HepG2 (cell line): ENCODE data around the gene KDM5A. TPM values are rescaled to one million over a fixed set of nuclear protein-coding genes. Genes with fewer than 3 reads are reported as not detected.

Source experiments
- ATAC-seq: fragments of 200-7000 bp; cut with Tn5 transposase; 3 replicates; pipeline ENCODE4 v1.9.1; 2020; ENCODE audit warnings: mild to moderate bottlenecking, moderate library complexity
- BruUV-seq: library from RNA; stranded (reverse); fragments of 400-500 nt; replicated peaks from 2 replicates; lab custom pipeline; 2021; lab: Mats Ljungman, UMichigan
- CTCF ChIA-PET: fragments of 300-600 bp; formaldehyde crosslinking; extraction: SDS; loops from one replicate; lab custom pipeline; 2021; ENCODE audit warnings: low total read pairs, inconsistent platforms, low intra/inter-chr PET ratio; lab: Yijun Ruan, JAX
- POLR2A ChIA-PET: fragments of 350-600 bp; sonication (Branson Sonifier 250); formaldehyde crosslinking; loops from one replicate; lab custom pipeline; 2020; ENCODE audit warnings: antibody characterized with exemption, inconsistent platforms; lab: Yijun Ruan, JAX
- DNase-seq: peaks from one replicate; pipeline ENCODE4 v3.0.0-alpha.2; 2015; ENCODE audit warnings: low spot score
- FAIRE-seq: peaks from 3 replicates; lab custom pipeline; 2011; peaks lifted over from hg19 to GRCh38; lab: Jason Lieb, UNC
- H2AFZ ChIP-seq: one replicate; pipeline ENCODE4 v1.6.1; 2011; ENCODE audit warnings: low read length, inconsistent platforms
- H3K27ac ChIP-seq: fragments of 300-600 bp; 3 replicates; pipeline ENCODE4 v1.8.0; 2011; ENCODE audit warnings: mixed run types, mild to moderate bottlenecking, mixed read lengths, low read length, inconsistent platforms; ENCODE audit not compliant: insufficient read depth; ENCODE audit errors: extremely low read length
- H3K27me3 ChIP-seq, 2 experiments: fragments of 200-600 bp in 1 of 2; 2 replicates in 1 of 2; 3 replicates in 1 of 2; pipeline versions ENCODE4 v1.6.0 to v1.8.0; 2011; ENCODE audit warnings: low read length in 2 of 2, mild to moderate bottlenecking in 2 of 2, moderate library complexity in 2 of 2, inconsistent platforms in 1 of 2; ENCODE audit not compliant: insufficient read depth in 2 of 2, control insufficient read depth in 1 of 2
- H3K36me3 ChIP-seq, 2 experiments: fragments of 200-600 bp in 1 of 2; replicated peaks in 1 of 2; 2 replicates in 1 of 2; 3 replicates in 1 of 2; pipeline versions ENCODE4 v1.5.1 to v1.8.0; 2011; ENCODE audit warnings: low read length in 2 of 2, inconsistent platforms in 1 of 2; ENCODE audit not compliant: insufficient read depth in 2 of 2, control insufficient read depth in 1 of 2
- H3K4me1 ChIP-seq: 2 replicates; pipeline ENCODE4 v1.5.1; 2012; ENCODE audit warnings: low read length, inconsistent platforms; ENCODE audit not compliant: insufficient read depth
- H3K4me2 ChIP-seq: 2 replicates; pipeline ENCODE4 v1.6.0; 2011; ENCODE audit warnings: low read depth, low read length, inconsistent platforms
- H3K4me3 ChIP-seq, 3 experiments: fragments of 200-600 bp in 1 of 3; sonication (generic), shearing (Covaris generic) in 1 of 3; replicated peaks in 1 of 3; 2 replicates each; pipeline ENCODE4 v1.5.1; 2011 to 2016; ENCODE audit warnings: low read length in 3 of 3, inconsistent platforms in 2 of 3, low read depth in 2 of 3, mild to moderate bottlenecking in 2 of 3, control low read depth in 1 of 3, mixed read lengths in 1 of 3; ENCODE audit not compliant: insufficient read depth in 1 of 3
- H3K79me2 ChIP-seq: one replicate; pipeline ENCODE4 v1.6.1; 2011; ENCODE audit warnings: low read length, inconsistent platforms; ENCODE audit not compliant: insufficient read depth
- H3K9ac ChIP-seq: 2 replicates; pipeline ENCODE4 v1.6.0; 2011; ENCODE audit warnings: mild to moderate bottlenecking, low read depth, low read length, inconsistent platforms; ENCODE audit not compliant: insufficient read depth
- H3K9me3 ChIP-seq: 2 replicates; pipeline ENCODE4 v1.5.1; 2012; ENCODE audit warnings: mild to moderate bottlenecking, low read length
- H4K20me1 ChIP-seq: 2 replicates; pipeline ENCODE4 v1.6.0; 2011; ENCODE audit warnings: inconsistent platforms, mild to moderate bottlenecking, low read length, moderate library complexity; ENCODE audit not compliant: insufficient read depth
- EP300 ChIP-seq, 3 experiments: sonication (generic) in 1 of 3; formaldehyde crosslinking in 1 of 3; IDR thresholded peaks; 2 replicates each; pipeline versions ENCODE4 v1.5.1 to v1.6.1; 2011 to 2020; ENCODE audit warnings: low read depth in 2 of 3, low read length in 2 of 3, borderline replicate concordance in 1 of 3, improper control_type of control experiment in 1 of 3, mild to moderate bottlenecking in 1 of 3, missing genetic modification reagents in 1 of 3, moderate library complexity in 1 of 3
- PRPF4 ChIP-seq: fragments of 200-400 bp; formaldehyde crosslinking; IDR thresholded peaks from 2 replicates; pipeline ENCODE4 v1.6.1; 2016; ENCODE audit warnings: low read length, low read depth; ENCODE audit not compliant: poor library complexity, severe bottlenecking
- SRSF4 ChIP-seq: fragments of 200-400 bp; formaldehyde crosslinking; IDR thresholded peaks from one replicate; pipeline ENCODE4 v1.6.1; 2018; ENCODE audit warnings: mild to moderate bottlenecking, low read depth, low read length, moderate library complexity; ENCODE audit not compliant: poor library complexity, severe bottlenecking
- ZNF136 ChIP-seq: sonication (generic); formaldehyde crosslinking; IDR thresholded peaks from 2 replicates; pipeline ENCODE4 v1.8.1; 2022; ENCODE audit warnings: low read depth, mild to moderate bottlenecking, moderate library complexity, missing genetic modification reagents
- ZNF263 ChIP-seq: sonication (generic); formaldehyde crosslinking; IDR thresholded peaks from 2 replicates; pipeline ENCODE4 v1.4.0; 2020; ENCODE audit warnings: missing genetic modification reagents
- ZNF275 ChIP-seq: sonication (generic); formaldehyde crosslinking; IDR thresholded peaks from 2 replicates; pipeline ENCODE4 v1.8.0; 2022; ENCODE audit warnings: missing genetic modification reagents, mild to moderate bottlenecking, inconsistent platforms, borderline replicate concordance
- ZNF788 ChIP-seq: sonication (generic); formaldehyde crosslinking; IDR thresholded peaks from 2 replicates; pipeline ENCODE4 v1.5.0; 2020; ENCODE audit warnings: mild to moderate bottlenecking, missing genetic modification reagents, borderline replicate concordance
- WGBS: methylation state at CpG from one replicate; pipeline ENCODE4 v1.1.6; 2017; ENCODE audit warnings: low lambda C conversion rate; 5-methylcytosine and 5-hydroxymethylcytosine counted together
- in situ Hi-C: cut with HindIII; loops from 2 replicates; pipeline ENCODE4 v1.10.0; 2017; ENCODE audit warnings: low pct_unique_long_range_greater_than_20kb; ENCODE audit not compliant: extremely low pct_ligation_motif_present
- intact Hi-C: fragments of 100-400 bp; cut with micrococcal nuclease; formaldehyde crosslinking; loops from one replicate; pipeline ENCODE4 v1.10.0; 2022; ENCODE audit not compliant: unreplicated experiment
- polyA plus RNA-seq, 8 experiments: library from polyadenylated mRNA; depleted of rRNA in 3 of 8; stranded (reverse) in 7 of 8; unstranded in 1 of 8; fragments of >200 nt; fragmentation: Illumina TruSeq in 4 of 8; extraction: Trizol in 4 of 8; gene quantifications; 2 replicates each; pipeline versions ENCODE4 v1.2.1 to v1.2.3, GENCODE V29; 2011 to 2016; ENCODE audit warnings: low read depth in 4 of 8, missing spikeins in 1 of 8, mixed read lengths in 1 of 8; ENCODE audit not compliant: insufficient read depth in 1 of 8
- total RNA-seq, 5 experiments: library from RNA; depleted of rRNA; stranded (reverse); fragments of >200 nt; fragmentation: Illumina TruSeq; extraction: Trizol; gene quantifications; 2 replicates each; pipeline ENCODE4 v1.2.3, GENCODE V29; 2016; ENCODE audit warnings: low read depth in 1 of 5

Gene KDM5A
- total and polyA plus RNA-seq, 2 of the 13 experiments (the other 11 are each of a cell fraction or from before 2014, with no cell fraction given), result 12.0 to 29.2 TPM

- TF ChIP-seq EP300 (IDR thresholded peaks at IDR 0.05; ENCODE audit: low read depth in 2 of 2, low read length in 2 of 2), result no peak
- no peak for TF ChIP-seq EP300 (CRISPR knock-in tag; IDR thresholded peaks at IDR 0.05; ENCODE audit: borderline replicate concordance)
- no peak for TF ChIP-seq ZNF275 (CRISPR knock-in tag)
- no peak for TF ChIP-seq ZNF788 (CRISPR knock-in tag)
- no peak for TF ChIP-seq SRSF4
- no peak for TF ChIP-seq PRPF4
Measured at GRCh38 chr12:252636-253035, 136.5 kb downstream of the KDM5A start (continued).

GRCh38 chr12:247271-247670 lies 141.8 kb downstream of the KDM5A start:
- no peak for ATAC-seq
- no TSS peak for BruUV-seq

More at GRCh38 chr12:247271-247670, 141.8 kb downstream of the KDM5A start:
- in situ Hi-C loops, result no loop called here
- Histone ChIP-seq H4K20me1 (no peaks in the 10 kb centered on the region), H3K27me3 (no peaks in the 10 kb centered on the region), H2AFZ (no peak overlapping the region), H3K36me3 (no peaks in the 10 kb centered on the region), H3K4me2 (no peak overlapping the region), H3K4me3 (no peak overlapping the region), H3K79me2 (no peaks in the 10 kb centered on the region), H3K4me1 (peaks cover 9% of the 10 kb centered on the region), H3K9me3 (peaks cover 10% of the 10 kb centered on the region), H3K9ac (no peak overlapping the region), H3K27ac (no peak overlapping the region)
- FAIRE-seq (no peak), DNase-seq (no peak)
- CTCF ChIA-PET, result no interaction called here
- intact Hi-C loops, result no loop called here
- TF ChIP-seq ZNF263 (CRISPR knock-in tag) (no peak), ZNF136 (CRISPR knock-in tag) (0 out of 2 replicates have a peak, but pooled peaks have one; percentile 51)
- WGBS, result 56% methylated on average over 3 of the region's 3 CpGs
- POLR2A ChIA-PET, result no interaction called here
